Endothelial cell of umbilical vein (primary cell): ENCODE measurements around the gene ESF1.
A peak's percentile ranks its signal among the peaks of the same experiment; 100 is the strongest.

Source experiments
- CTCF ChIP-seq, 2 donors: IDR thresholded peaks; 1 replicate in 1 of 2; 2 replicates in 1 of 2; pipeline ENCODE4 v1.5.1; 2011; ENCODE audit warnings: low read length in 2 of 2, mild to moderate bottlenecking in 2 of 2, moderate library complexity in 2 of 2, control low read depth in 1 of 2, inconsistent platforms in 1 of 2, low read depth in 1 of 2; ENCODE audit not compliant: insufficient read depth in 1 of 2; ENCODE audit errors: extremely low read depth in 1 of 2
- JUN ChIP-seq: IDR thresholded peaks from 2 replicates; pipeline ENCODE4 v1.6.1; 2011; ENCODE audit warnings: borderline replicate concordance, low read depth; ENCODE audit not compliant: insufficient read length, insufficient read depth
- POLR2AphosphoS5 ChIP-seq: IDR thresholded peaks from 2 replicates; pipeline ENCODE4 v1.6.1; 2012; ENCODE audit warnings: low read depth, mild to moderate bottlenecking, control low read depth, low read length, moderate library complexity; ENCODE audit not compliant: insufficient read depth

DNA sequence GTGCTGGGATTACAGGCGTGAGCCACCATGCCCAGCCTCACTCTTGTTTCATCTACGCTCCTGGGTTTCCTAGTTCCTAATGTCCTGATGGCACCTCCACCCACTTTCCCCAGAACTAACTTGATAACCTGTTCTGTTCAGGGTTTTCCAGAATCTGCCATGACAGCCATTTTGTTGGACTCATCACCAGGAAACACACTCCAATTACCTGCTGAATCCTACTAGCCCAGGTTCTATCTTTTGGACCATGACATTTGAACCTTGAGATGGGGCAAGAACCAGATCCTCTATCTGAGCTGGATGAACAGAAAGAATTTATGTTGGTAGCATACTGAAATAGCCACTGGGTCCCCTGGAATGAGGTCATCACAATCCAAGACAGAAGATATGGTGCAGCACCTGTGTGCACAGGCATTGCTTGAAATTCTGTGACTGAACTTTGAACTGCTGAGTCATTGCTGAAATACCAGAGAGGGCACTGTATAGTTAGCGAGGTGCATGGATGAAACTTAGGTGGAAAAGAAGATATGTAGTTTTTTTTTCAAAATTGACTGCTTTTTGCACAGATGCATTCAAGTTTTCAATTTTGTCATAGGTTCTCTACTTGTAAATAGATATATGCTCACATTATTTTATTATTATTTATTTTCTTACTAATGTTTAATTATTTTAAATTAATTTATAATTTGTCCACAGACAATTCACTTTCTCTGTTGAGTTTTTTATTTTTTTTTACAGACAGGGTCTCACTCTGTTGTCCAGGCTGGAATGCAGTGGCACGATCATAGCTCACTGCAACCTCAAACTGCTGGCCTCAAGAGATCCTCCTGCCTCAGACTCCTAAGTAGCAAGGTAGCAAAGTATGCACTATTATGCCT lies 103.2 kb downstream of the ESF1 start:
- TF ChIP-seq POLR2AphosphoS5 = no peak
- TF ChIP-seq CTCF (IDR thresholded peaks at IDR 0.05; ENCODE audit: extremely low read depth in 1 of 2, insufficient read depth in 1 of 2, low read depth in 1 of 2, low read length in 2 of 2) = no peak
- TF ChIP-seq JUN = peak; percentile 30
